ENCODE results near the gene RSPRY1.
"Not testable (repeated sequence)": the region's sequence is repeated elsewhere in the genome, so short reads cannot be mapped to it uniquely, and the experiment has no call there.

The RSPRY1 gene

DNA sequence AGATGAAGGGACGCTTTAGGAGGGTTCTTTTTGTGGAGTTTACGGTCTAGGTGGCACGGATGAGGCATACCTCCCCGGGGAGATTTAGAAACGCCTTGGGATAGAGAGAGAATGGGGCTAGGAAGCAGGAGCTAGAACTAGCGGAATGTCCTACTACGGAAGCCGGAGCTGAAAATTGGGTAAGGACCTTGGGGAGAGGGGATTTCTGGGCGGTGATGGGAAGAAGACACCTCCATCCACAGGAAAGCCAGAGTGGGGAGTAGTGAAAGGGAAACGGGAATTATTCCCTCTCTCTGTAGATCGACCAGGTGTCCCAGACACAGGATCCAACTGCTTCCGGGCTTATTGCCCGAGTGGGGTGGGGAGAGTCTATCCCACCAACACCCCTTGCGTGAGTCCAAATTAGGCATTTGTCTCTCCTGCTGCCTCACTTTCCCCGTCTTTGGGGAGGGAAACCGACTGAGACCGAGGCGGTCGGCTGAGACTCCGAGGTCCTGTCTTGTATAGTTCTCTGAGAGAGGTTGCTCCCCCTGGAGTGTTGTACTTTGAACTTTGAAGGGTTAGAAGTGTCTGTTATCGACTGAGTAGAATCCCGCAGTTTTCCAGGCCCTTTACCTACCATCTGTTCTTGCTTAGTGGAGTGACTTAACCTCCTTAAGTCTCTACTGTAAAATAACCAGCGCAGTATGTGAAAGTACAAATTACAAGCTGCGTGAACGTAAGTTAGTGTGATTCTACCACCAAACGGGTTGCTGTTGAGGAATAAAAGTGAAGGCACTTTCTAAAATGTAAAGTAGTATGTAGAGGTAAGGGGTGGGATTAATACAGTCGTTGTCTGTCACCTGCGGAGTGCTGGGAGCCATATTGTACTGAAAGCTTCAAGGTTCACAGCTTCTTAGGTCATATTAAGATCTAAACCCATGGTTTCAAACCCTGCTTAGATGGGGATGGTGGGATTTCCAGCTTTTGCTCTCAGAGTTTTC is 1.0 kb downstream of the RSPRY1 start:
- DNase-seq (ENCODE audit: low spot score): peak; percentile 52

DNA sequence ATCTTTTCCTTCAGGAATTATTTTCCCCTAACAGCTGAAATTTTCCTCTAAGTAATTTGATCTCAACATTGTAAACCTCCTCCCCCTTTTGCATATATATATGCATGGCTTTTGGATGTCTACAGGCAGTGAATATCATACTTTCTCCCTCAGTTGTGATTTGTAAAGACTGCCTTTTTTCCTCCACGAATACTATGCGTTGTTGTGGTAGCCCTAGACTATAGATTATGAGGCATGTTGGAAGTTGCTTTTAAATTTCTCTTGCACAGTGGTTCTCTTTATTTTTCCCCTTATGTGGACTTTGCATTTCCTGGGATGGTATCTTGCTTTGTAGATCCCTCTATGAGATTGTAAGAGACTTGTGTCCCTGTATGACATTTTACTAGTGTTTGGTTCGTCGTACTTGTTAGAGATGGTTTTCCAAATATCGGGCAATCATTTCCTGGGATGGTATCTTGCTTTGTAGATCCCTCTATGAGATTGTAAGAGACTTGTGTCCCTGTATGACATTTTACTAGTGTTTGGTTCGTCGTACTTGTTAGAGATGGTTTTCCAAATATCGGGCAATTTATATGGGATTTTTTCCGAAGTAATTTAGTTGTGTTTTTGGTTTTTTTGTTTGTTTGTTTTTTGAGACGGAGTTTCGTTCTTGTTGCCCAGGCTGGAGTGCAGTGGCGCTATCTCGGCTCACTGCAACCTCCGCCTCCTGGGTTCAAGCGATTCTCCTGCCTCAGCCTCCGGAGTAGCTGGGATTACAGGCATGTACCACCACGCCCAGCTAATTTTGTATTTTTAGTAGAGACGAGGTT is 2.0 kb downstream of the RSPRY1 start:
- not testable (repeated sequence) for DNase-seq (ENCODE audit: low spot score)

DNA sequence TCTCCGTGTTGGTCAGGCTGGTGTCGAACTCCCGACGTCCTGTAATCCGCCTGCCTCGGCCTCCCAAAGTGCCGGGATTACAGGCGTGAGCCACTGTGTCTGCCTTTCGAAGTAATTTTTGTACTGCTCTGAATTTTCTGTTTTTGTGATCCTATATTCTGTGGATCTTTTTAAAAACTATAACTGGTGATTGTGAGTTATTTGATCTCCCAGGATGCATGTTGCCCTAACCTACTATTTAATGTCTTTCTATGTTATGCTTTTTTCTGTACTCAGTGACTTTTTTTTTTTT is 2.5 kb downstream of the RSPRY1 start:
- DNase-seq (ENCODE audit: low spot score): no peak

DNA sequence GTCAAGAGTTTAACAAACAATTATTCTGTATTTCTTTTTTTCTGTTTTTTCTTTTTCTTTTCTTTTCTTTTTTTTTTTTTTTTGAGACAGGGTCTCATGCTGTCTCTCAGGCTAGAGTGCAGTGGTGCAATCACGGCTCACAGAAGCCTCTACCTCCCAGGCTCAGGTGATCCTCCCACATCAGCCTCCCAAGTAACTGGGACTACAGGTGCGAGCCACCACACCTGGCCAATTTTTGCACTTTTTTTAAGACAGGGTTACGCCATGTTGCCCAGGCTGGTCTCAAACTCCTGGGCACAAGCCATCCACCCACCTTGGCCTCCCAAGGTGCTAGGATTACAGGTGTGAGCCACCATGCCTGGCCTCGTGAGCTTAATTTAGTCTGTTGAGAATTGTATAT is 3.4 kb downstream of the RSPRY1 start:
- not testable (repeated sequence) for DNase-seq (ENCODE audit: low spot score)

DNA sequence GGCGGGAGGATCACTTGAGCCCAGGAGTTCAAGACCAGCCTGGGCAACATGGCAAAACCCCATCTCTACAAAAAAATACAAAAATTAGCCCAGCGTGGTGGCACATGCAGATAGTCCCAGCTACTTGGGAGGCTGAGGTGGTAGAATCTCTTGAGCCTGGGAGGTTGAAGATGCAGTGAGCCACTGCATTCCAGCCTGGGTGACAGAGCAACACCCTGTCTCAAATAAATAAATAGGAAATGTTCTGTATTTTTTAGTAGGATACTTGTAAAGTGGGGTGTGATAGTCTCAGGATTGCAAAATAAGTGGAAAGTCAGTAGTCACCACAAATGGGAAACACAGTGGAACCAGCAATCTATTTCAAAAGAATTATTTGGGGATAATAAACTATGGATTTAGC is 4.0 kb downstream of the RSPRY1 start:
- DNase-seq (ENCODE audit: low spot score): no peak

DNA sequence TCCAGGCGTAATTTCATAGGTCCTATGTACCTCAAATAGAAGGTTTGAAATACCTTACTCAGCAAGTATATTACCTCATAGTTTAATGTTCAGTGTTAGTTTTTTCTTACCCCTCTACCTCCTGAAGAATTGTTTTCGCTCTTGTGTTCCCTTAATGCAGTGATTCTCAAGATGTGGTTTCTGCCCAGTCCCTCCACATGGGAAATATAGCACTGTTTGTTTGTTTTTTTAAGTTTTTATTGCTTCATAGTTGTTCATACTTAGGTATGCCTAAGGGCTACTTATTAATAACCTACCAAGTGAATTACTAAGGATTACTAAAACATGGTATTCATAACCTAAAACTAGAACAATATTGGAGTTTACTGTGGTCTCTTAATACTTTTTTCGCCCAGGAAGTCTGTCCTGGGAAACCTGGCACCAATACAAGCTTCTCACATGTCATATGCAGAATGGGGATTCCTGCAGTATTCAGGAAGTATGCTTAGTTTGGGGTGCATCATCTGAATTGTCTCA is 5.0 kb downstream of the RSPRY1 start:
- DNase-seq (ENCODE audit: low spot score): no peak

DNA sequence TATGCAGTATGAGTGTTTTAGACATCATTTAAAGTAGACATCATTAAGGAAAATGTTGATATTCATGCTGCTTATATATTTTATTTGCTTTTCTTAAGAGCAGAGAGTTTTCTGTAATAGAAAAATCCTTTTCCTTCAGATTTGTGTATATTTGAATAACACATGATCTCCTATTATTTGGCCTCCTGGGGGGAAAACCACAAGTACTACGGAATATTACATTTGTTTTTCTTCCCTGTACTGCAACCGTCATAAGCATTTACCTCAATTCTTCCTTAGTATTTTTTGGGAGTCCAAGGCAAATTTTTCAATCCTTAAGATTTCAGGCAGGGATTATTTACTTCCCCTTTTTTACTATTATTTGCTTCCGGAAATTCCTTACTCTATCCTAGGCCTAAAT is 6.0 kb downstream of the RSPRY1 start:
- DNase-seq (ENCODE audit: low spot score): no peak

DNA sequence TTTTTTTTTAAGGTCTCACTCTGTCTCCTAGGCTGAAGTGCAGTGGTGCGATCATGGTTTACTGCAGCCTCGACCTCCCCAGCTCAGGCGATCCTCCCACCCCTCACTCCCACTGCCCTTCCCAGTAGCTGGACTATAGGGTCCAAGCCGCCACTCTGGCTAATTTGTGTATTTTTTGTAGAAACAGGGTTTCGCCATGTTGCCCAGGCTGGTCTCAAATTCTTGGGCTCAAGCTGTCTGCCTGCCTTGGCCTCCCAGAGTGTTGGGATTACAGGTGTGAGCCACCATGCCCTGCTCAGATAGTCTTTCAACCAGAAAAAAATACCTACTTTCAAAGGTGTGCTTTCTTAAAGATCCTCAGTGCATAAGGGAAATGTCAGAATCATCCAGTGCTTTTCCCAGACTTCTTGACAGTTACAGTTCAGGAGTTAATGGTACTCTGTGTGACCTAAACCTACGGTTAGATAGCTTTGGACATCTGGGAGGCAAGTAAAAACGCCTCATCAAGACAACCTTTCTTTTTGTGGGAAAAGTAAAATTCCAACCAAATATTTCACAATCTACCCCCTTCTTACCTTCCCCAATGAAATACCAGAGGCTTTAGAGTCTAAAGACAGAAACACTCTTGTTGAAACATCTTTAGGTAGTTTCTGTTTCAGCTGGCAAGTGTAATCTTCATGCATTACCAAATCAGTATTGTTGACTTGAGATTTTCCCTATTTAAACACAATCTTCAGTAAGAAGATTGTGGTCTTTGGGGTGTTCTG is 6.8 kb downstream of the RSPRY1 start:
- DNase-seq (ENCODE audit: low spot score): no peak

DNA sequence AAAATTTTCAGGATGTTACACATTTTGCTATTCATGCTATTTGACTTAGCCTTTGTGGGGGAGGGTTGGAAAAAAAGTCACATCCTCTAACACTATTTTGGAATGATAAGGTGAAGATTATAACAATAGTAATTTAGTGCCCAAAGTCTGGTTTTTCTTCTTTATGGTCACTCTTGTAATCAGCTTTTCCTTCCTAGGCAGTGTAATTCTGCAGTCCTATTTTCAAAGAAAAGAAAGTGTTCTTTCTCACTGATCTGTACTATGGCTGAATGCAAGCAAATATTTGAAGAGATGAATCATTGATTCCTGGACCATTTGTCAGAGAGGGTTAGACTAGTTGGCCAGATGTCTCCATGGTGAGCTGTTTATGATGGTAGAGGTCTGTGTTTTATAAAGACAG is 8.4 kb downstream of the RSPRY1 start:
- no peak for DNase-seq (ENCODE audit: low spot score)

DNA sequence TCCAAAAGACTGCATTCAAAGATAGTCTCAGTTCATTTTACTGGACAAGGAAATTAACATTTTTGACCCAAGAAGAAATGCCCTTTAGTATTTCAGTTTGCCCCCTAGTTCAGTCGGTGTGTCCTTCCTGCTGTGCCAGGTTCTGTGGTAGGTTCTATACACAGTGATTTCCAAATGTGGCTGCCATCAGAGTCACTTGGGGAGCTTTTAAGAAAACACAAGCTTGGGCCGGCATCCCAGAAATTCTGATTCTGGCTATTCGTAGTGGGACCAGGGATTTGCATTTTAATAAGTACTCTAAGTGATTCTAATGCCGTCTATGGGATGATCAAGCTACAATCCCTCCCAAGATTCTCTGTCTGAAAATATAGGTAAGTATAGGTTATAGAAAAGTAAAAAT is 10.2 kb downstream of the RSPRY1 start:
- DNase-seq (ENCODE audit: low spot score): no peak

DNA sequence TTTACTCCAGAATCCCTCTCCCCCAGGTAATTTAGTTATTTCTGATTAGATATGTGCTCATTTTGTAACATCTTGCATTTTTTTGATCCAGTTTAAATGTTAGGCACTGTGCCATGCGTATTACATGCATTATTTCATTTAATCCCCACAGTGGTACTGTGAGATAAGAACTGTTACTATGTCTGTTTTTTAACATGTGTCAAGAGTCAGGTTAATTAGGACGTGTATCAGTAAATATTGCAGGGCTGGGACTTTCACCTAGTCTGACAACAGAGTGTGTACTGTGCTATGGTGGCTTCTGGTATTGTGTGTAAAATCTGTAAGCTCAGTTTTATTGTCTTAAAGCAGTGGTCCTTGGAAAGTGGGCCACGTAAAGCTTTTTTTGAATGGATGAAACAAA is 10.6 kb downstream of the RSPRY1 start:
- no peak for DNase-seq (ENCODE audit: low spot score)

DNA sequence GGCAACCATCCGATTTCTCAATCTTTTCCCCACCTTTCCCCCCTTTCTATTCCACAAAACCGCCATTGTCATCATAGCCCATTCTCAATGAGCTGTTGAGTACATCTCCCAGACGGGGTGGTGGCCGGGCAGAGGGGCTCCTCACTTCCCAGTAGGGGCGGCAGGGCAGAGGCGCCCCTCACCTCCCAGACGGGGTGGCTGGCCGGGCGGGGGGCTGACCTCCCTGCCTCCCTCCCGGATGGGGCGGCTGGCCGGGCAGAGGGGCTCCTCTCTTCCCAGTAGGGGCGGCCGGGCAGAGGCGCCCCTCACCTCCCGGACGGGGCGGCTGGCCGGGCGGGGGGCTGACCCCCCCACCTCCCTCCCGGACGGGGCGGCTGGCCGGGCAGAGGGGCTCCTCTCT is 14.2 kb downstream of the RSPRY1 start:
- DNase-seq (ENCODE audit: low spot score): not testable (repeated sequence)

DNA sequence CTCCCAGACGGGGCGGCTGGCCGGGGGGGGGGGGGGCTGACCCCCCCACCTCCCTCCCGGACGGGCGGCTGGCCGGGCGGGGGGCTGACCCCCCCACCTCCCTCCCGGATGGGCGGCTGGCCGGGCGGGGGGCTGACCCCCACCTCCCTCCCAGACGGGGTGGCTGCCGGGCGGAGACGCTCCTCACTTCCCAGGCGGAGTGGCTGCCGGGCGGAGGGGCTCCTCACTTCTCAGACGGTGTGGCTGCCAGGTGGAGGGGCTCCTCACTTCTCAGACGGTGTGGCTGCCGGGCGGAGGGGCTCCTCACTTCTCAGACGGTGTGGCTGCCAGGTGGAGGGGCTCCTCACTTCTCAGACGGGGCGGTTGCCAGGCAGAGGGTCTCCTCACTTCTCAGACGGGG is 14.8 kb downstream of the RSPRY1 start:
- not testable (repeated sequence) for DNase-seq (ENCODE audit: low spot score)

DNA sequence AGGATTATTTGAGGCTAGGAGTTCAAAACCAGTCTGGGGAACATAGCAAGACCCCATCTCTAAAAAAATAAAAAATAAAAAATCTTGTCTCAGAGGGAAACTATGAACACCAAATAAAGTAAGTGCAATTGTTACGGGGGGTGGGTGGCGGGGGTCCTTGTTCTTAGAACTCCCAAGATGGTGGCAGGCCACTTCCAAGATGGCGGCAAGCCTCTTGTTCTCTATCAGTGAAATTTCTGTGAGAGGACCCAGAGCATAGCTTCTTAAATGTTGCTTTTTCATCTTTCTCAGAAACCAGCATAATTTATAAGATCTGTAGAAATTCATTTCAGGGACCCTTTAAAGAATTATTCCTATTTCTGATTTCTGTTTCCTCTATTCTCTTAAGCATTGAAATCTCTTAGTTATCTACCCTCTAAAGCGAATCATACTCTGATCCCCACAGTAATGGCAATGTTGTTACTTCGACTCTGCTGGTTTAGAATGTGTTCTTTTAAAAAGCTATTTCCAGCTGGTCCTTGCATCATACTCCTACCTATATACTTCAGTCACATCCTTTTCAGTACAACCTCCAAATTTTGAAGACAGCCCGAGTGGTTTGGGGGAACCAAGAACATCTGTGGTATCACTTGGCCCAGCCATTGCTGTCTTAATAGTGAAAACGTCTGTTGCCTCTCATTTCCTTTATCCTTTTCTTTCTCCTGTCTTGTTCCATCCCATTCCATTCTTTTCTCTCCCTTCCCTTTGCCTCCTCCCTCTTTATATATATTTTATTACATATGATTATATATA is 16.2 kb downstream of the RSPRY1 start:
- no peak for DNase-seq (ENCODE audit: low spot score)

DNA sequence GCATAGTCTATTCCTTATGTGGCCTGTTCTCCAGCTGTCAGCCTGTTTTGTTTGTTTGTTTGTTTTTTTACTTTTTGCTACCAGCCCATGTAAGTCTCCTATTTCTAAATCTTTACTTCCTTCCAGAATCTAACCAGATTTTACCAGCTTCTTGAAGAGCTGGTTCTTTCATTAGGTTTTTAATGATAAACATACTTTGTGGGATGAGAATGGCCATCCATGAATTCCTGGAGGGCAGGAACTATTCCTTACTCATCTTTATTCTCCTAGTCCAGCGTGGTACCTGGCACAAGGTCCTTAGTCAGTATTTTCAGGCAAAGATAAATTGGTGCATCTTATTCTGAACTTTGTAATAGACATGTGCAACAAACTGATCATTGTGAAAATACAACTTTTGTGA is 17.3 kb downstream of the RSPRY1 start:
- DNase-seq (ENCODE audit: low spot score): no peak

DNA sequence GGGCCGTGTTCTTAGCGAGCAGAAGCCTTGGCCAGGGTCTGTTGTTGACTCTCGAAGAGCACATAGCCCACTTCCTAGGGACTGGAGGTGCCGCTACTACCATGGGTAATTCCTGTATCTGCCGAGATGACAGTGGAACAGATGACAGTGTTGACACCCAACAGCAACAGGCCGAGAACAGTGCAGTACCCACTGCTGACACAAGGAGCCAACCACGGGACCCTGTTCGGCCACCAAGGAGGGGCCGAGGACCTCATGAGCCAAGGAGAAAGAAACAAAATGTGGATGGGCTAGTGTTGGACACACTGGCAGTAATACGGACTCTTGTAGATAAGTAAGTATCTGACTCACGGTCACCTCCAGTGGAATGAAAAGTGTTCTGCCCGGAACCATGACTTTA is 18.5 kb downstream of the RSPRY1 start:
- no peak for DNase-seq (ENCODE audit: low spot score)

DNA sequence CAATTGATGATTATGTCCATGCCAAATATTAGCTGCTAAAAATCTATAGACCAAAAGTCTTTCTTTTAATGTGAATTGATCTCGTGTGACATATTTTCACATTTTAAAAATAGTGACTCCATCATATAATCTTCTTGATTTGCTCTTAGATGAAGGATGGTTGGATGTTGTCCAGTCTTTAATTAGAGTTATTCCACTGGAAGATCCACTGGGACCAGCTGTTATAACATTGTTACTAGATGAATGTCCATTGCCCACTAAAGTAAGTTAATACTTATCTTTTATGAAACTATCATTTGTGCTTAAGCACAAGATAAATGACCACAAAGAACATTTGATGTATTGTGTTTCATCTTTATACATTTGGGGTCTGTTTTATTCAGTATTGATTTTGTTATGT is 22.8 kb downstream of the RSPRY1 start:
- DNase-seq (ENCODE audit: low spot score): no peak

DNA sequence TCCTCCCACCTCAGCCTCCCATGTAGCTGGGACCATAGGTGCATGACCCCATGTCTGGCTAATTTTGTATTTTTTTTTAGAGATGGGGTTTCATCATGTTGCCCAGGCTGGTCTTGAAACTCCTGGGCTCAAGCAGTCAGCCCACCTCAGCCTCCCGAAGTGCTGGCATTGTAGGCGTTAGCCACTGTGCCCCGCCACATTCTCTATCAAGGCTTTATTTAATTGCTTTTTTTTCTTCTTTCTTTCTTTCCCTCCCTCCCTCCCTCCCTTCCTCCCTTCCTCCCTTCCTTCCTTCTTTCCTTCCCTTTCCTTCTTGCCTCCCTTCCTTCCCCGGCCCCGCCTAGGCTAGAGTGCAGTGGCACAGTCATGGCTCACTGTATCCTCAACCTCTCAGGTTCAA is 23.7 kb downstream of the RSPRY1 start:
- DNase-seq (ENCODE audit: low spot score): no peak

DNA sequence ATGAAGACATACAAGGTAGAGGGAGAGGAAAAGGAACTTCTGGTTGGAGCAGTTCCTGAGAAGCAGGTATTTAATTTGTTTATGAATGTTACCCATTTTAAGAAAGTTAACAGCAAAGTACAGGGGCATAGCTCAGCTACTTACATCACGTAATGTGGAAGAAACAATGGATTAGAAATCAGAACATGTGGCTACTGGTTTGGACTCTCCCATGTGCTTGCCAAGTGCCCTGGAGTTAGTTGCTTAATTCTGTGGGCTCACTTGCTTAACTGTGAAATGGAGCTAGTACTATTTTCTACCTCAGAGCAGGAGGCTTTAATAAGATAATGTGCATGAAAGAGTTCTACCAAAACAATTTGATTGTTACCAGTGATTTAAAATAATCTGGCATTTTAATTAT is 27.3 kb downstream of the RSPRY1 start:
- DNase-seq (ENCODE audit: low spot score): no peak

DNA sequence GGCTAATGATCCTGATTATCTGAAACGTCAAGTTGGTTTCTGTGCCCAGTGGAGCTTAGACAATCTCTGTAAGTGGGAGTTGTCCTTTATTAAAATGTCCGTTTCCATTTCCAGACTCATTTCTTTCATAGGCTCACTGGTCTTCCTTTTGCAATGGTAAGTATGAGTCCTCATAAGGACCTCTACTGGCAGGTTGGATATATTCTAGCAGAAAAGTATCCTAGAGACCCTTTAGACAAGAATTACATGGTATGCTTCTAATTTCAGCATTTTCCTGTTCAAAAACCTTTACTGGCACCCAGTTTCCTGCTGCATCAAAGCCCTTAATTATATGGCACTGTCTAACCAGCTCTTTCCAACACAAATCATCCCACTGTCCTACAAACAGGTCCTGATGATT is 30.8 kb downstream of the RSPRY1 start:
- no peak for DNase-seq (ENCODE audit: low spot score)

DNA sequence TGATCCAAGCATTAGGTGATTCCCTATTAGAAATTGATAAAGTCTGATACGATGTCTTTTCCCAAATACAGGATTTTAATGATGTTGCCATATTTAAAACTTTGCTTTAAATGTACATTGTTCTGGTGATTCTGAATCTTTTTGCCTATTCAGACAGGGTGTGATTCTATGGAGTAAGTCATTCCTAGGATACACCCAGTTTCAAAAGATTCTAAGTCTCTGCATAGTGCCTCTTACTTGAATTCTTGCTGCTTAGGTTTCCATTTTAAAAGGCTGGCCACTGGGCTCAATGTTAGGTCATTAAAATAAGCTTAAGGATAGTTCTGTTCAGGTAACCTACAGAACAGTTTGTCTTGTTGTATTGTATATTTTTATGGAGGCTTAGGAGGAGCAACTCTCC is 36.9 kb downstream of the RSPRY1 start:
- DNase-seq (ENCODE audit: low spot score): no peak
